ENCODE data around the gene MKLN1.

DNA sequence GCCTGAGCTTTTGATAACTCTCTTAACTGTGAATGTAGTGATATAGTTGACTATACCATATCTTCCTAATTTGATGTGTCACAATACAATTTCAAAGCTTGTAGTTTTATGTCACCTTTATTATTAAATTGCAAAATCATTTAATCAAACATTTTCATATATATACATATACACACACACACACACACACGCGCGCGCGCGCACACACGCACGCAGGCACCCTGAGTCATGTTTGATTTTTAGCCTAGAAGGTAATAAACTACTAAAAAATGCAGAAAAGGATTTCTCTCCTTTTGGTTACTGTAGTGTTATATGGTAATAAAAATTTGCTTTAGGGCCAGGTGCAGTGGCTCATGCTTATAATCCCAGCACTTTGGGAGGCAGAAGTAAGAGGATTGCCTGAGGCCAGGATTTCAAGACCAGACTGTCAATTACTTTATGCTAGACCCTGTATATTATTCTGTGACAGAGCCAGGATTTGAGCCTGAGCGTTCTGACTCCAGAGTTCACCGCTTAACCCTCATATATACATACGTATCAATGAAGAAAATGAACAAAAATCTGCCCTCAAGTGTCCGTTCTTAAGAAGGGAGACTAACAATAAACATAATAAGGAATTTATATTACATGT lies 139.2 kb downstream of the MKLN1 start:
- TF ChIP-seq, protein P1, sequence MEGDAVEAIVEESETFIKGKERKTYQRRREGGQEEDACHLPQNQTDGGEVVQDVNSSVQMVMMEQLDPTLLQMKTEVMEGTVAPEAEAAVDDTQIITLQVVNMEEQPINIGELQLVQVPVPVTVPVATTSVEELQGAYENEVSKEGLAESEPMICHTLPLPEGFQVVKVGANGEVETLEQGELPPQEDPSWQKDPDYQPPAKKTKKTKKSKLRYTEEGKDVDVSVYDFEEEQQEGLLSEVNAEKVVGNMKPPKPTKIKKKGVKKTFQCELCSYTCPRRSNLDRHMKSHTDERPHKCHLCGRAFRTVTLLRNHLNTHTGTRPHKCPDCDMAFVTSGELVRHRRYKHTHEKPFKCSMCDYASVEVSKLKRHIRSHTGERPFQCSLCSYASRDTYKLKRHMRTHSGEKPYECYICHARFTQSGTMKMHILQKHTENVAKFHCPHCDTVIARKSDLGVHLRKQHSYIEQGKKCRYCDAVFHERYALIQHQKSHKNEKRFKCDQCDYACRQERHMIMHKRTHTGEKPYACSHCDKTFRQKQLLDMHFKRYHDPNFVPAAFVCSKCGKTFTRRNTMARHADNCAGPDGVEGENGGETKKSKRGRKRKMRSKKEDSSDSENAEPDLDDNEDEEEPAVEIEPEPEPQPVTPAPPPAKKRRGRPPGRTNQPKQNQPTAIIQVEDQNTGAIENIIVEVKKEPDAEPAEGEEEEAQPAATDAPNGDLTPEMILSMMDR (IDR thresholded peaks at IDR 0.05): no peak
- TF ChIP-seq EZH2 (IDR thresholded peaks at IDR 0.05; ENCODE audit: borderline replicate concordance, insufficient read depth, low read depth, low read length, poor library complexity, severe bottlenecking): no peak

Measured in B cell (primary cell).